Smooth muscle cell of the umbilical artery (primary cell): ENCODE measurements around the gene ARFGAP1. TPM values are rescaled to one million over a fixed set of nuclear protein-coding genes. Genes with fewer than 3 reads are reported as not detected.

Source experiments
- total RNA-seq: library from RNA; depleted of rRNA; stranded (reverse); fragments of >200 nt; gene quantifications from 2 replicates; pipeline ENCODE4 v1.2.3, GENCODE V29; 2014

ARFGAP1 gene
- 103 and 159 TPM in 2 replicates for total RNA-seq

GRCh38 chr20:63272105-63273058 lies at the start of gene ARFGAP1:
Gene ARFGAP1 (plus strand): TSS chr20:63272813. CDS start chr20:63275581, 2,768 bp downstream.

GRCh38 chr20:63235399-63235983 lies 37.1 kb upstream of the ARFGAP1 start, which contains the start of gene BIRC7:
Gene BIRC7 (plus strand): TSS chr20:63235905. CDS start chr20:63236097, 192 bp downstream.

GRCh38 chr20:63254232-63254605 lies 18.4 kb upstream of the ARFGAP1 start, which contains the start of gene NKAIN4:
Gene NKAIN4 (minus strand): TSS chr20:63254463. CDS start chr20:63254450, 13 bp downstream.

GRCh38 chr20:63292904-63293303 lies 20.3 kb downstream of the ARFGAP1 start, which contains the start of gene COL20A1:
Gene COL20A1 (plus strand): TSS chr20:63293186. CDS start chr20:63295108, 1,922 bp downstream.

Other genes starting within 250 kb of the ARFGAP1 start
- 17.8 and 25.2 TPM in 2 replicates for gene YTHDF1, start 56.7 kb upstream of the ARFGAP1 start, total RNA-seq
- 0.30 TPM in 1 of 2 replicates, not detected in the other for gene BIRC7, start 36.9 kb upstream of the ARFGAP1 start, total RNA-seq
- not detected in 2 replicates for gene NKAIN4, start 18.4 kb upstream of the ARFGAP1 start, total RNA-seq
- under 0.01 and 0.05 TPM in 2 replicates for gene COL20A1, start 20.4 kb downstream of the ARFGAP1 start, total RNA-seq
- not detected in 2 replicates for gene CHRNA4, start 88.5 kb downstream of the ARFGAP1 start, total RNA-seq
- not detected in 2 replicates for gene KCNQ2, start 199.8 kb downstream of the ARFGAP1 start, total RNA-seq
- 3.9 and 8.8 TPM in 2 replicates for gene EEF1A2, start 226.3 kb downstream of the ARFGAP1 start, total RNA-seq
- gene PPDPF, start 248.0 kb downstream of the ARFGAP1 start, total RNA-seq = 61.2 and 63.0 TPM in 2 replicates